HepG2 (cell line): ENCODE results near the gene RECQL5. TPM values are rescaled to one million over a fixed set of nuclear protein-coding genes. Genes with fewer than 3 reads are reported as not detected.

ENCODE experiments used
- AHR ChIP-seq: IDR thresholded peaks from 2 replicates; pipeline ENCODE4 v1.6.1; 2018; ENCODE audit warnings: missing genetic modification reagents, missing compliant biosample characterization
- MEIS2 ChIP-seq: sonication (generic); formaldehyde crosslinking; IDR thresholded peaks from 2 replicates; pipeline ENCODE4 v1.9.0; 2021; ENCODE audit warnings: mild to moderate bottlenecking, missing genetic modification reagents
- RNF2 ChIP-seq: fragments of 450-650 bp; conservative IDR thresholded peaks from 2 replicates; pipeline ENCODE4 v1.6.1; 2016; ENCODE audit warnings: low read depth
- SALL1 ChIP-seq: sonication (generic); formaldehyde crosslinking; IDR thresholded peaks from 2 replicates; pipeline ENCODE4 v1.8.0; 2022; ENCODE audit warnings: mild to moderate bottlenecking, missing genetic modification reagents
- SPEN ChIP-seq: sonication (generic); formaldehyde crosslinking; IDR thresholded peaks from 2 replicates; pipeline ENCODE4 v1.5.1; 2020; ENCODE audit warnings: low read depth, mild to moderate bottlenecking, missing genetic modification reagents
- ZBTB2 ChIP-seq: sonication (generic); formaldehyde crosslinking; IDR thresholded peaks from 2 replicates; pipeline ENCODE4 v1.8.0; 2022; ENCODE audit warnings: low read depth, missing genetic modification reagents
- ZGPAT ChIP-seq: IDR thresholded peaks from 2 replicates; pipeline ENCODE4 v1.6.1; 2016; ENCODE audit warnings: mild to moderate bottlenecking
- ZNF362 ChIP-seq: sonication (generic); formaldehyde crosslinking; IDR thresholded peaks from 2 replicates; pipeline ENCODE4 v1.4.0; 2020; ENCODE audit warnings: missing genetic modification reagents, mild to moderate bottlenecking, borderline replicate concordance
- ZNF430 ChIP-seq: sonication (generic); formaldehyde crosslinking; IDR thresholded peaks from 2 replicates; pipeline ENCODE4 v1.9.0; 2021; ENCODE audit warnings: mild to moderate bottlenecking, missing genetic modification reagents
- ZNF543 ChIP-seq: sonication (generic); formaldehyde crosslinking; IDR thresholded peaks from 2 replicates; pipeline ENCODE4 v1.4.0; 2020; ENCODE audit warnings: mild to moderate bottlenecking, missing genetic modification reagents
- ZNF724P ChIP-seq: sonication (generic); formaldehyde crosslinking; IDR thresholded peaks from 2 replicates; pipeline ENCODE4 v1.8.0; 2022; ENCODE audit warnings: missing genetic modification reagents, borderline replicate concordance
- polyA plus RNA-seq, 8 experiments: library from polyadenylated mRNA; depleted of rRNA in 3 of 8; stranded (reverse) in 7 of 8; unstranded in 1 of 8; fragments of >200 nt; fragmentation: Illumina TruSeq in 4 of 8; extraction: Trizol in 4 of 8; gene quantifications; 2 replicates each; pipeline versions ENCODE4 v1.2.1 to v1.2.3, GENCODE V29; 2011 to 2016; ENCODE audit warnings: low read depth in 4 of 8, missing spikeins in 1 of 8, mixed read lengths in 1 of 8; ENCODE audit not compliant: insufficient read depth in 1 of 8
- total RNA-seq, 5 experiments: library from RNA; depleted of rRNA; stranded (reverse); fragments of >200 nt; fragmentation: Illumina TruSeq; extraction: Trizol; gene quantifications; 2 replicates each; pipeline ENCODE4 v1.2.3, GENCODE V29; 2016; ENCODE audit warnings: low read depth in 1 of 5
- TF ChIP-seq, protein P1 (sequence below): sonication (generic); formaldehyde crosslinking; IDR thresholded peaks from 2 replicates; pipeline ENCODE4 v1.4.0; 2020; ENCODE audit warnings: missing genetic modification reagents, mild to moderate bottlenecking, borderline replicate concordance
- TF ChIP-seq, protein P2 (sequence below), 2 experiments: sonication (generic) in 1 of 2; formaldehyde crosslinking in 1 of 2; IDR thresholded peaks; 2 replicates each; pipeline versions ENCODE4 v1.6.1 to v1.9.0; 2014 to 2022; ENCODE audit warnings: antibody characterized with exemption in 1 of 2, borderline replicate concordance in 1 of 2, inconsistent platforms in 1 of 2, low read depth in 1 of 2, missing genetic modification reagents in 1 of 2

The RECQL5 gene
- total and polyA plus RNA-seq, 2 of the 13 experiments (the other 11 are each of a cell fraction or from before 2014, with no cell fraction given), result 27.7 to 32.0 TPM

DNA sequence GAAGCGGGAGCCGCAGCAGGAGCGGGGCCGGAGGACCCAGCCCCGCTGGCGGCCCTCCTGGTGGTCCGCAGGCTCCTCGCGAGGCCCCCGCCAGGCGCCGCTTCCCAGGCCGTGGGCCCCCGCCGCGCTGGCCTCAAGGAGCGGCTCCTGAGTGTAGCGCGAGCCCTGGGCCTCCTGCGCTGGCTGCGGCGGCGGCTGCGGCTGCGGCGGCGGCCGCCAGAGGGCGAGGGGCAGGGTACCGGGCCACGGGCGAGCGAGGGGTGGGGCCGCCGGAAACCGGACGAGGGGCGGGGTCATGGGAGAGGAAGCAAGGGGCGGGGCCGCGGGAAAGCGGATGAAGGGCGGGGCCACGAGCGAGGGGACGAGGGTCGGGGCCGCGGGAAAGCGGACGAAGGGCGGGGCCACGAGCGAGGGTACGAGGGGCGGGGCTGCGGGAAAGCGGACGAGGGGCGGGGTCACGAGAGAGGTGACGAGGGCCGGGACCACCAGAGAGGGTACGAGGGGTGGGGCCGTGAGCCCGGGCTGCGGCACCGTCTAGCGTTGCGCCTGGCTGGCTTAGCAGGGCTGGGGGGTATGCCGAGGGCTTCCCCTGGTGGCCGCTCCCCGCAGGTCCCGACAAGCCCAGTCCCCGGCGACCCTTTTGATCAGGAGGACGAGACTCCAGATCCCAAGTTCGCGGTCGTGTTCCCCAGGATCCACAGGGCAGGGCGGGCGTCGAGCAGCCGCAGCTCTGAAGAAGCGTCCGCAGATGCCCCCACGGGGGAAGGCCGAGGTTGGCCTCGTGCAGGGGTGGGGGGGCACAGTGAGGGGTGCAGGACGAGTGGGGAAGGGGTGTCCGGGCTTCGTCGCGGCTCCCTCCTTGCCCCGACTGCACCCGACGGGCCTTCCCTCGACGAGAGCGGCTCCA, 77.7 kb downstream of the RECQL5 start (continued):
- TF ChIP-seq, protein P1, sequence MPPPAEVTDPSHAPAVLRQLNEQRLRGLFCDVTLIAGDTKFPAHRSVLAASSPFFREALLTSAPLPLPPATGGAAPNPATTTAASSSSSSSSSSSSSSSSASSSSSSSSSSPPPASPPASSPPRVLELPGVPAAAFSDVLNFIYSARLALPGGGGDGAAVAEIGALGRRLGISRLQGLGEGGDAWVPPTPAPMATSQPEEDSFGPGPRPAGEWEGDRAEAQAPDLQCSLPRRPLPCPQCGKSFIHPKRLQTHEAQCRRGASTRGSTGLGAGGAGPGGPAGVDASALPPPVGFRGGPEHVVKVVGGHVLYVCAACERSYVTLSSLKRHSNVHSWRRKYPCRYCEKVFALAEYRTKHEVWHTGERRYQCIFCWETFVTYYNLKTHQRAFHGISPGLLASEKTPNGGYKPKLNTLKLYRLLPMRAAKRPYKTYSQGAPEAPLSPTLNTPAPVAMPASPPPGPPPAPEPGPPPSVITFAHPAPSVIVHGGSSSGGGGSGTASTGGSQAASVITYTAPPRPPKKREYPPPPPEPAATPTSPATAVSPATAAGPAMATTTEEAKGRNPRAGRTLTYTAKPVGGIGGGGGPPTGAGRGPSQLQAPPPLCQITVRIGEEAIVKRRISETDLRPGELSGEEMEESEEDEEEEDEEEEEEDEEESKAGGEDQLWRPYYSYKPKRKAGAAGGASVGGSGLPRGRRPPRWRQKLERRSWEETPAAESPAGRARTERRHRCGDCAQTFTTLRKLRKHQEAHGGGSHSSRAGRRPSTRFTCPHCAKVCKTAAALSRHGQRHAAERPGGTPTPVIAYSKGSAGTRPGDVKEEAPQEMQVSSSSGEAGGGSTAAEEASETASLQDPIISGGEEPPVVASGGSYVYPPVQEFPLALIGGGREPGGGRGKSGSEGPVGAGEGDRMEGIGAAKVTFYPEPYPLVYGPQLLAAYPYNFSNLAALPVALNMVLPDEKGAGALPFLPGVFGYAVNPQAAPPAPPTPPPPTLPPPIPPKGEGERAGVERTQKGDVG (CRISPR knock-in tag), result peak; percentile 60
- TF ChIP-seq ZNF430 (CRISPR knock-in tag), result peak; percentile 39; the same call in 1 of the 2 replicates
- peak; percentile 69; the same call in 1 of the 2 replicates for TF ChIP-seq ZNF724P (CRISPR knock-in tag)
- 0 out of 2 replicates have a peak, but pooled peaks have one; percentile 30 for TF ChIP-seq ZBTB2
- 0 out of 2 replicates have a peak, but pooled peaks have one; percentile 21 for TF ChIP-seq ZGPAT
- TF ChIP-seq SALL1 (CRISPR knock-in tag), result peak; percentile 45
- peak; percentile 19; the same call in 1 of the 2 replicates for TF ChIP-seq MEIS2 (CRISPR knock-in tag)
- peak; percentile 73 for TF ChIP-seq RNF2
- TF ChIP-seq, protein P2, sequence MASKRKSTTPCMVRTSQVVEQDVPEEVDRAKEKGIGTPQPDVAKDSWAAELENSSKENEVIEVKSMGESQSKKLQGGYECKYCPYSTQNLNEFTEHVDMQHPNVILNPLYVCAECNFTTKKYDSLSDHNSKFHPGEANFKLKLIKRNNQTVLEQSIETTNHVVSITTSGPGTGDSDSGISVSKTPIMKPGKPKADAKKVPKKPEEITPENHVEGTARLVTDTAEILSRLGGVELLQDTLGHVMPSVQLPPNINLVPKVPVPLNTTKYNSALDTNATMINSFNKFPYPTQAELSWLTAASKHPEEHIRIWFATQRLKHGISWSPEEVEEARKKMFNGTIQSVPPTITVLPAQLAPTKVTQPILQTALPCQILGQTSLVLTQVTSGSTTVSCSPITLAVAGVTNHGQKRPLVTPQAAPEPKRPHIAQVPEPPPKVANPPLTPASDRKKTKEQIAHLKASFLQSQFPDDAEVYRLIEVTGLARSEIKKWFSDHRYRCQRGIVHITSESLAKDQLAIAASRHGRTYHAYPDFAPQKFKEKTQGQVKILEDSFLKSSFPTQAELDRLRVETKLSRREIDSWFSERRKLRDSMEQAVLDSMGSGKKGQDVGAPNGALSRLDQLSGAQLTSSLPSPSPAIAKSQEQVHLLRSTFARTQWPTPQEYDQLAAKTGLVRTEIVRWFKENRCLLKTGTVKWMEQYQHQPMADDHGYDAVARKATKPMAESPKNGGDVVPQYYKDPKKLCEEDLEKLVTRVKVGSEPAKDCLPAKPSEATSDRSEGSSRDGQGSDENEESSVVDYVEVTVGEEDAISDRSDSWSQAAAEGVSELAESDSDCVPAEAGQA (IDR thresholded peaks at IDR 0.05; ENCODE audit: low read depth), result no peak
- TF ChIP-seq, protein P2 (CRISPR knock-in tag; IDR thresholded peaks at IDR 0.05; ENCODE audit: borderline replicate concordance), result no peak
- TF ChIP-seq AHR (CRISPR knock-in tag), result 0 out of 2 replicates have a peak, but pooled peaks have one; percentile 43
- 0 out of 2 replicates have a peak, but pooled peaks have one; percentile 16 for TF ChIP-seq ZNF362 (CRISPR knock-in tag)
- TF ChIP-seq SPEN, result peak; percentile 60; the same call in 1 of the 2 replicates
- 0 out of 2 replicates have a peak, but pooled peaks have one; percentile 46 for TF ChIP-seq ZNF543 (CRISPR knock-in tag)
